ENCODE measurements around the gene SELE. TPM values are rescaled to one million over a fixed set of nuclear protein-coding genes. Genes with fewer than 3 reads are reported as not detected.

The SELE gene
- polyA plus RNA-seq (2014; cell fraction: cytosol; rRNA removed), result not detected in 2 replicates
- polyA plus RNA-seq (2014; cell fraction: nucleus; rRNA removed), result not detected in 2 replicates

DNA sequence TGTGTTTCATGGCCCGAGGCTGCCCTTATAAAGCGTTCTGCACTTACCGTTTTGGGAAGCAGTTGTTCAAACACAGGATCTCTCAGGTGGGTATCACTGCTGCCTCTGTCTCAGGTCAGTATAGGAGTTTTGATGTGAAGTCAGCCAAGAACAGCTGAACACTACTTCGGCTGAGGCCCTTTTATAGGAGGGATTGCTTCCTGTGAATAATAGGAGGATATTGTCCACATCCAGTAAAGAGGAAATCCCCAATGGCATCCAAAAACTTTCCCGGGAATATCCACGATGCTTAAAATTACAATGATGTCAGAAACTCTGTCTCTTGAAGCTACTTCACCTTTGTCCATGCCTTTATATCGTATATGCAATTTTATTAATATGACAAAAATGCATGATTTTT is at the start of gene SELE:
Gene SELE, minus strand, starts transcription at position 156 of the 400 bp plus-strand sequence. CDS start 467 bp downstream, outside the sequence.
- DNase-seq (ENCODE audit: low spot score), result no peak

DNA sequence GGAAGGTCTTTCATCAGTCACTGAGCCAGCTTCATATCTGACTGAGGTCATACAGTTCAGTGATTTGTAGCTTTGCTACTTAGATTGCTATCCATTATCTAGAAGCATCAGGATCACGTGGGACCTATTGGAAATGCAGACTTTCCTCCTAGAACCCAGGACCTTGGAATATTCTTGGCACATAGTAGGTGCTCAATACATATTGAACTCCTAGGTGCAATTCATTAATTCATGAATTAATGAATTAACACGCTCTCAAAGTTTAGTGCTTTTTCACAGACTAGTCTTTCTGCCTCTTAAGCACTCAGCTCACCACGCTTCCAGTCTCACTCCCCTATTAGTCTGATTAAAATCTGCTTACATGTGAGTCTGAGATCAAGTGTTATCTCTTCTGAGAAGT is 48.7 kb upstream of the SELE start:
- DNase-seq (ENCODE audit: low spot score), result no peak

GRCh38 chr1:169779970-169780369 is 46.1 kb upstream of the SELE start:
- no peak for DNase-seq (ENCODE audit: low spot score)

GRCh38 chr1:169779150-169779549 is 45.3 kb upstream of the SELE start:
- DNase-seq (ENCODE audit: low spot score), result no peak

DNA sequence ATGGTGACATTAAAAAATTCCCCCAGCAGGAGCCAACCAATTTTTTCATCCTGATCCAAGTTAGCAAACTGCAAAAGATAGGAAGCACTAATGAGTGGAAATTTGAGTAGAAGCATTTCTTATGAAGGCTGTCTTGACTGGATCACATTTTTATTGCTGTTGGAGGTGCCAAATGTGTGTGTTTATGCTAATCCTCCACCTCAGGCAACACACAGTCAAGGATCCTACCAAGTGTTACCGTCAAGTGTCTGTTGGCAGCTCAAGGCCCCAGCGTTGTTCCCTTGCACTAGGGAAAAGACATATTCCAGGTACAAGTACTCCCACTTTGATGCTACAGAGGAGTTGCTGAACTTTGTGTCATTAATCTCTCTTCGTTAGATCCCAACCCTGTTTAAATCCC is 42.6 kb upstream of the SELE start:
- DNase-seq (ENCODE audit: low spot score), result no peak

GRCh38 chr1:169768161-169768560 is 34.3 kb upstream of the SELE start:
- no peak for DNase-seq (ENCODE audit: low spot score)

DNA sequence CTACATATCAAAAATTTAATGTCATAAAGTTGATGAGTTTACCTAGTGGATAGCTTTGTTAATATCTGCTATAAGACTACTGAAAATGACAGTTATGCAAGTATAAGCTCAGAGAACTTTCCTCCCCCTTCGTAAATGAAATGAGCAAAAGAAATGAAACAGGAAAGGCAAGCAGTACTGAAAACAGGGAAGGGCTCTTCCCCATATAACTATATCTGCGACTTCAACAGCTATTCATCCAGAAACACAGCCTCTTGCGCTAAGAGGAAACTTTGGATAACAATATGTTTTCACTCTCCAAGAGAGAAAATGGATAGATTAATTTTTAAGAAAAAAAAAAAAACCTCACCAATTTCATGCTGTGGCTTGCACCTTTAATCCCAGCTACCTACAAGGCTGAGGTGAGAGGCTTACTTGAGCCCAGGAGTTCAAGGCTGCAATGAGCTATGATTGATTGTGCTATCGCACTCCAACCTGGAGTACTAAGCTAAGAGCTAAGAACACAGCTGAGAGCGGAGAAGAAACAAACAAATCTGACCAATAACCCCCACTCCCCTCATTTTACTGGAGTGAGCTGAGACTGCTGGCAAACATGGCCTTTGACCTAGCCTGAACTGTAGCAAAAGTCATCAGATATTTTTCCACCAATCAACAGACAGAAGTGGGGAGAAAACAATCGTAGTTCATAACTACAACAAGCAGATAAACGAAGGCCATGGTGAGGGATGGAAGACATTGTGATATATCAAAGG is 31.9 kb upstream of the SELE start:
- no peak for DNase-seq (ENCODE audit: low spot score)

DNA sequence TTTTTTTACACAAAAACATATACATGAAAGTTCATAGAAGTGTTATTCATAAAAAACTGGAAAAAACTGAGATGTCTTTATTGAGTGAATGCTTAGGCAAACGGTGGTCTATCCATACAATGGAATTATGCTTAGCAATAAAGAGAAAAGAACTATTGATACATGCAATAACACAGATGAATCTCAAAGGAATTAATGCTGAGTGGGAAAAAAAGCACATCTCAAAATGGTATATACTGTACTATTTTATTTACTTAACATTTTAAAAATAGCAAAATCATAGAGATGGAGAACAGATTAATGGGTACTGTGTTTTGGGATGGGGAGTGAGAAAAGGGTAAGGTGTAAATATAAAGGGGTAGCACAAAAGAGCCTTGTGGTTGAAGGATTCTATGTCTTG is 31.0 kb upstream of the SELE start:
- no peak for DNase-seq (ENCODE audit: low spot score)

- no peak for DNase-seq (ENCODE audit: low spot score)
These were observed 28.8 kb upstream of the SELE start for GRCh38 chr1:169762699-169763098.

DNA sequence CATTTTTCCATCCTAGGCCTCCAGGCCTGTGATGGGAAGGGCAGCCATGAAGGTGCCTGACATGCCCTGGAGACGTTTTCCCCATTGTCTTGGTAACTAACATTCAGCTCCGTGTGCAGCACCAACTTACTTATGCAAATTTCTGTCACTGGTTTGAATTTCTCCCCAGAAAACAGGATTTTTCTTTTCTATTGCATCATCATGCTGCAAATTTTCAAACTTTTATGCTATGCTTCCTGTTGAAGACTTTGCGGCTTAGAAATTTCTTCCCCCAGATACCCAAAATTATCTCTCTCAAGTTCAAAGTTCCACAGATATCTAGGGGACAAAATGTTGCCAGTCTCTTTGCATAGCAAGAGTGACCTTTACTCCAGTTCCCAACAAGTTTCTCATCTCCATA is 25.2 kb upstream of the SELE start:
- DNase-seq (ENCODE audit: low spot score), result no peak

- no peak for DNase-seq (ENCODE audit: low spot score)
These were observed 19.7 kb upstream of the SELE start for GRCh38 chr1:169753549-169753948.

GRCh38 chr1:169750041-169750440 is 16.2 kb upstream of the SELE start:
- DNase-seq (ENCODE audit: low spot score), result no peak

GRCh38 chr1:169746550-169746949 is 12.7 kb upstream of the SELE start:
- no peak for DNase-seq (ENCODE audit: low spot score)

GRCh38 chr1:169745015-169745861 is 11.4 kb upstream of the SELE start:
- no peak for DNase-seq (ENCODE audit: low spot score)

DNA sequence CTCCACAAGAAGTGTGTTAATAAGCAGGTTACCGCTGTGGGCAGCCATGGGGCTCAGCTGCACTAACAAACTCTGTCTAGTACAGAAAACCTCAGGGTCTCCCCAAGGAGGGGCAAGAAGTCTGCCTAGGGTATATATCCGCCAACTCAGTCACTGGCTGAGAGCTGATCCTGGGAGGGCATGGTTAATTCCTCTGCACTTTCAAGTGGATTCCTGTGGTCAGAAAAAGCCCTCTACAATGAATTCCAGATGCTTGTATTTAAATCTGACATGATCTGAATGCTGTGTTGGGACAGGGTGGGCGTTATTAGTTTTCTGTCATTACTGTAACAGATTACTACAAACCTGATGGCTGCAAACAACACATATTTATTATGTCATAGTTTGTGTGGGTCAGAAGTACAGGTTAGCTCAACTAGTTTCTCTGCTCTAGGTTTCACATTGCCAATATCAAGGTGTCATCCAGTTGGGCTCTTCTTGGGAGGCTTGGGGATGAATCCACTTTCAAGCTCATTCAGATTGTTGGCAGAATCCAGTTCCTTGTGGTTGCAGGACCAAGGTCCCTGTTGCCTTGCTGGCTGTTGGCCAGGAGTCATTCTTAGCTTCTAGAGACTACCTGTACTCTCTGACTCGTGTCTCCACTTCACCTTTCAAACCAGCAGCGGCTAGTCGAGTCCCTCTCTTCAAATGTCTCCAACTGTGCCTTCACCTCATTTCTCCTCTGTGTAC is 8.0 kb upstream of the SELE start:
- no peak for DNase-seq (ENCODE audit: low spot score)

- no peak for DNase-seq (ENCODE audit: low spot score)
These were observed 6.1 kb upstream of the SELE start for GRCh38 chr1:169739980-169740379.

GRCh38 chr1:169731446-169731845 is 2.4 kb downstream of the SELE start:
- no peak for DNase-seq (ENCODE audit: low spot score)

- DNase-seq (ENCODE audit: low spot score), result no peak
These were observed 3.9 kb downstream of the SELE start for GRCh38 chr1:169729991-169730390.

DNA sequence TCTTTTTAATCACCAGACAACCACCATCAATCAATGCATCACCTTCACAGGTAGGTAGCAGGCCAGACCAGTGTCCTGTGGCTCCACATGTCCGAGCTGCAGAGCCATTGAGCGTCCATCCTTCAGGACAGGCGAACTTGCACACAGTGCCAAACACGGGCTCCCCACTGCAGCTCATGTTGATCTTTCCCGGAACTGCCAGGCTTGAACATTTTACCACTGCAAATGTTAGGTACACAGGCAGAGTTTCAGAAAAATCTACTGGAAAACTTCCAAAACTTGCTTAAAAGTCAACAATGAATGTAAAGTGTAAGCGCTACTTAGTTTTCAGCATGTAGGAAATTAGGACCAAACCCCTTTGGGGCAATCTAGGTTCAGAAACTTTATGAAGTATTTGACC is 6.6 kb downstream of the SELE start:
- DNase-seq (ENCODE audit: low spot score), result no peak

DNA sequence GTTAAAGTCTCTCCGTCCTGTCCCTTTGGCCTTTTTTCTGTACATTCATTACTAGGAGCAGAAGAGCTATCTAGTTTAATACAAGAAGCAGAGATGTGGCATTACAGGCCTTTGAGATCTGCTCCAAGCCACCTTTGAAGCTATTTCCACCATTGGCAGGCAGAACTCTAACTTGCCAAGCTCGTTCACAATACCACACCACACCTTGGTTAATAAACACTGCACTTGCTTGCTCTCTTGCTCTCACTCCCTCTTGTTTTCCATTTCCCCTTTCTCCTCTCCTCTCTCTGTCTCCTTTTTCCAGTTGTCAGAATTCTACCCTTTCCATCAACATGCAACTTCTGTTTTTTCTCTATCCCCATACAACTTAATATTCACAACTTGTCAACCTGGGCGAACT is 7.0 kb downstream of the SELE start:
- no peak for DNase-seq (ENCODE audit: low spot score)

GRCh38 chr1:169725930-169726329 is 7.9 kb downstream of the SELE start:
- DNase-seq (ENCODE audit: low spot score), result no peak

DNA sequence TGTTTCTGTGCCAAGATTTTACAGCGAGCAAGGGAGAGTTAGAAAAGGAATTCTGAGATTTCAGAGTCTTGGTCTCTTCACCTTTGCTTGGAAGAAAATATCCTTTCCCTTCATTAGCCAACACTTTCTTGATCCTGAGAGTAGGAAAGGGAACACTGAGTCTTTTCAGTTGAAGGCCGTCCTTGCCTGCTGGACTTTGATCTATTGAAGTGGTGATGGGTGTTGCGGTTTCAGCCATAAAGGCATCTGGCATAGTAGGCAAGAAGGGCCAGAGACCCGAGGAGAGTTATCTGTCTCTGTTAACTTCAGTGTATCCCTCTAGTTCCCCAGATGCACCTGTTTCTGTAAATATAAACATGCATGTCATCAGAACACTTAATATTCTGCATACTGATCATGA is 9.7 kb downstream of the SELE start:
- DNase-seq (ENCODE audit: low spot score), result no peak
